SU-DHL-6 (cell line): Measurements from ENCODE around the gene FSTL4.

Source experiments
- EZH2phosphoT487 ChIP-seq: fragments of 200-600 bp; sonication (generic), shearing (Covaris generic); conservative IDR thresholded peaks from 2 replicates; pipeline ENCODE4 v1.6.1; 2018; ENCODE audit warnings: mild to moderate bottlenecking, antibody characterized with exemption, low read length, moderate library complexity, mixed read lengths
- TF ChIP-seq, protein P1 (sequence below): fragments of 200-600 bp; sonication (generic); IDR thresholded peaks from one replicate; pipeline ENCODE4 v1.5.1; 2017; ENCODE audit warnings: antibody characterized with exemption, mild to moderate bottlenecking, low read length, moderate library complexity; ENCODE audit not compliant: insufficient read depth, poor library complexity, severe bottlenecking

DNA sequence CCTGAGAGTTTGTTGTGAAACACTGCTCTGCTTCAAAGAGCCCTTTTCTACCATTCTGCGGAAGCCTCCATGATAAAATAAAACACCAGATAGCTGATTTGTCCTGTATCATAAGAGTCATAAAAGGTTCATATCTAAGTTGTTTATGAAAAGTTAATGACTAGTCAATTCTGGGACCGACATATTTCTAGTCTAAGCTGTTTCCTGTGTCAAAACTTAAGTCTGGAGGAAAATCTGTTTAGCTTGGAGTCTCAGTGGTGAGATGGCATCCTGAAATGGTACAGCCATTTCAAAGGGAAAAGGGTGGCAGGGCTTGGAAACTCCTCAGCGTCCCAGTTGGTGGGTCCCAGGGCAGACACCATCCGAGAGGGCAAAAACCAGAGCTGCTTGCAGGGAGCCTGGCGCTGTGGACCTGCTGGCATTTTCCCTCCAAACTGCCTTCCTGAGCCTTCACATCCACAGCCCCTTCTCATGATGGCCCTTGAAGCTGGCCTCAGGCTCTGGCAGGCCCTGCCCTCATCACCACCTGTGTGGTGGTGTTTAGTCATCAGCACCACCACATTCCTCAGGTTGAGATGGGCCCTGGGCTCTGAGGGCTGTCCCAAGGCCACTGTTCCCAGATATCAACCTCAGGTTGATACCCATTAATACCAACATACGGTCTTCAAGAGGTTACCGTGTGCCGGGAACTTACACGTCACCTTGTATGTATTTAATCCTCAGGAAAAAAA is 376.5 kb downstream of the FSTL4 start:
- TF ChIP-seq, protein P1, sequence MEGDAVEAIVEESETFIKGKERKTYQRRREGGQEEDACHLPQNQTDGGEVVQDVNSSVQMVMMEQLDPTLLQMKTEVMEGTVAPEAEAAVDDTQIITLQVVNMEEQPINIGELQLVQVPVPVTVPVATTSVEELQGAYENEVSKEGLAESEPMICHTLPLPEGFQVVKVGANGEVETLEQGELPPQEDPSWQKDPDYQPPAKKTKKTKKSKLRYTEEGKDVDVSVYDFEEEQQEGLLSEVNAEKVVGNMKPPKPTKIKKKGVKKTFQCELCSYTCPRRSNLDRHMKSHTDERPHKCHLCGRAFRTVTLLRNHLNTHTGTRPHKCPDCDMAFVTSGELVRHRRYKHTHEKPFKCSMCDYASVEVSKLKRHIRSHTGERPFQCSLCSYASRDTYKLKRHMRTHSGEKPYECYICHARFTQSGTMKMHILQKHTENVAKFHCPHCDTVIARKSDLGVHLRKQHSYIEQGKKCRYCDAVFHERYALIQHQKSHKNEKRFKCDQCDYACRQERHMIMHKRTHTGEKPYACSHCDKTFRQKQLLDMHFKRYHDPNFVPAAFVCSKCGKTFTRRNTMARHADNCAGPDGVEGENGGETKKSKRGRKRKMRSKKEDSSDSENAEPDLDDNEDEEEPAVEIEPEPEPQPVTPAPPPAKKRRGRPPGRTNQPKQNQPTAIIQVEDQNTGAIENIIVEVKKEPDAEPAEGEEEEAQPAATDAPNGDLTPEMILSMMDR, result no peak
- TF ChIP-seq EZH2phosphoT487, result no peak
